ENCODE measurements around the gene PSD4. TPM values are rescaled to one million over a fixed set of nuclear protein-coding genes. Genes with fewer than 3 reads are reported as not detected.

Gene PSD4
- polyA plus RNA-seq, 1 donor from 2014 or later, result 0.67 TPM

GRCh38 chr2:113230531-113230930 is 56.8 kb downstream of the PSD4 start:
- Histone ChIP-seq H3K79me2 (replicated peaks; ENCODE audit: insufficient read depth, low read length) (no peaks in the 10 kb centered on the region), H3K27ac (ENCODE audit: low read length) (no peak overlapping the region), H3K9me2 (ENCODE audit: insufficient read depth, low read length) (no peaks in the 10 kb centered on the region), H3K4me2 (ENCODE audit: low read length) (no peak overlapping the region), H4K20me1 (ENCODE audit: insufficient read depth) (no peaks in the 10 kb centered on the region), H3K36me3 (ENCODE audit: insufficient read depth, low read length) (no peaks in the 10 kb centered on the region), H3K27me3 (ENCODE audit: insufficient read depth, low read depth, low read length) (no peaks in the 10 kb centered on the region), H3K9me3 (ENCODE audit: low read length) (no peaks in the 10 kb centered on the region), H3K9ac (ENCODE audit: low read length) (no peak overlapping the region), H3F3A (ENCODE audit: insufficient read depth, low read length, poor library complexity, severe bottlenecking) (no peaks in the 10 kb centered on the region), H3K4me3 (ENCODE audit: low read length) (no peak overlapping the region), H2AFZ (ENCODE audit: low read depth, low read length) (no peak overlapping the region)
- no peak for TF ChIP-seq CTCF (IDR thresholded peaks at IDR 0.05; ENCODE audit: poor library complexity, severe bottlenecking)
- TF ChIP-seq EP300 (conservative IDR thresholded peaks at IDR 0.05; ENCODE audit: poor library complexity, severe bottlenecking), result no peak
- TF ChIP-seq SMC3 (conservative IDR thresholded peaks at IDR 0.05; ENCODE audit: poor library complexity), result no peak
- no peak for TF ChIP-seq EZH2 (IDR thresholded peaks at IDR 0.05; ENCODE audit: borderline replicate concordance, insufficient read depth, low read length, poor library complexity, severe bottlenecking)
- TF ChIP-seq REST (IDR thresholded peaks at IDR 0.05; ENCODE audit: borderline replicate concordance), result no peak
- TF ChIP-seq TAF1 (IDR thresholded peaks at IDR 0.05; ENCODE audit: low read depth), result no peak

DNA sequence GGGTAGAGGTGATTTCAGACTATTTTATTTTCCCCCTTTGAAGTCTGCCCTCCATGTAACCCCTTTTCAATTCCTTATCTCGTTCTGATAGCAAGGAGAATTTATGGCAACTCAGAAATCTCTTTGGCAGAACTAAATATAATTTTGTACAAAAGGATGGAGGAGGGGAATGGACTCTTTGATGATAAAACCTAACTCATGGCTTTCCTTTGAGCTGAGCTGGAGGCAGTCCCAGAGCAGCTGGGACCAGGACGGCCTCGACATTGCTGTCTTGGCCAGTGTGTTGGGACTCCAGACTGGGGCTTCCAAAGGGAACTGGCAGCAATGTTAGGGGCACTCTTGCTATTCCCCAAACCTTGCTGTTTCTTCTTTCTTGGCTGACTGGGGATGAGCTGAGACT is 57.3 kb downstream of the PSD4 start:
- Histone ChIP-seq H3K79me2 (replicated peaks; ENCODE audit: insufficient read depth, low read length) (no peaks in the 10 kb centered on the region), H2AFZ (ENCODE audit: low read depth, low read length) (no peak overlapping the region), H3K4me3 (ENCODE audit: low read length) (no peak overlapping the region), H3K36me3 (ENCODE audit: insufficient read depth, low read length) (no peaks in the 10 kb centered on the region), H3K9ac (ENCODE audit: low read length) (no peak overlapping the region), H3K4me2 (ENCODE audit: low read length) (no peak overlapping the region), H3K9me3 (ENCODE audit: low read length) (no peaks in the 10 kb centered on the region), H4K20me1 (ENCODE audit: insufficient read depth) (no peaks in the 10 kb centered on the region), H3K9me2 (ENCODE audit: insufficient read depth, low read length) (no peaks in the 10 kb centered on the region), H3K27me3 (ENCODE audit: insufficient read depth, low read depth, low read length) (no peaks in the 10 kb centered on the region), H3F3A (ENCODE audit: insufficient read depth, low read length, poor library complexity, severe bottlenecking) (no peaks in the 10 kb centered on the region), H3K27ac (ENCODE audit: low read length) (no peak overlapping the region)
- no peak for TF ChIP-seq RAD21 (conservative IDR thresholded peaks at IDR 0.05)
- no peak for TF ChIP-seq POLR2AphosphoS5 (IDR thresholded peaks at IDR 0.05)
- TF ChIP-seq EZH2 (IDR thresholded peaks at IDR 0.05; ENCODE audit: borderline replicate concordance, insufficient read depth, low read length, poor library complexity, severe bottlenecking), result no peak
- no peak for TF ChIP-seq CTCF (IDR thresholded peaks at IDR 0.05; ENCODE audit: poor library complexity, severe bottlenecking)
- no peak for TF ChIP-seq MXI1 (conservative IDR thresholded peaks at IDR 0.05; ENCODE audit: poor library complexity, severe bottlenecking)
- no peak for TF ChIP-seq TAF1 (IDR thresholded peaks at IDR 0.05; ENCODE audit: low read depth)
- no peak for TF ChIP-seq REST (IDR thresholded peaks at IDR 0.05; ENCODE audit: borderline replicate concordance)
- TF ChIP-seq SMC3 (conservative IDR thresholded peaks at IDR 0.05; ENCODE audit: poor library complexity), result no peak
- TF ChIP-seq EP300 (conservative IDR thresholded peaks at IDR 0.05; ENCODE audit: poor library complexity, severe bottlenecking), result no peak
